Measurements from ENCODE around the gene TSR2.
"Not testable (repeated sequence)": the region's sequence is repeated elsewhere in the genome, so short reads cannot be mapped to it uniquely, and the experiment has no call there.

Gene TSR2

GRCh38 chrX:54473993-54474859, 34.0 kb downstream of the TSR2 start:
- no peak for DNase-seq

GRCh38 chrX:54479136-54480111, 39.2 kb downstream of the TSR2 start:
- no peak for DNase-seq

DNA sequence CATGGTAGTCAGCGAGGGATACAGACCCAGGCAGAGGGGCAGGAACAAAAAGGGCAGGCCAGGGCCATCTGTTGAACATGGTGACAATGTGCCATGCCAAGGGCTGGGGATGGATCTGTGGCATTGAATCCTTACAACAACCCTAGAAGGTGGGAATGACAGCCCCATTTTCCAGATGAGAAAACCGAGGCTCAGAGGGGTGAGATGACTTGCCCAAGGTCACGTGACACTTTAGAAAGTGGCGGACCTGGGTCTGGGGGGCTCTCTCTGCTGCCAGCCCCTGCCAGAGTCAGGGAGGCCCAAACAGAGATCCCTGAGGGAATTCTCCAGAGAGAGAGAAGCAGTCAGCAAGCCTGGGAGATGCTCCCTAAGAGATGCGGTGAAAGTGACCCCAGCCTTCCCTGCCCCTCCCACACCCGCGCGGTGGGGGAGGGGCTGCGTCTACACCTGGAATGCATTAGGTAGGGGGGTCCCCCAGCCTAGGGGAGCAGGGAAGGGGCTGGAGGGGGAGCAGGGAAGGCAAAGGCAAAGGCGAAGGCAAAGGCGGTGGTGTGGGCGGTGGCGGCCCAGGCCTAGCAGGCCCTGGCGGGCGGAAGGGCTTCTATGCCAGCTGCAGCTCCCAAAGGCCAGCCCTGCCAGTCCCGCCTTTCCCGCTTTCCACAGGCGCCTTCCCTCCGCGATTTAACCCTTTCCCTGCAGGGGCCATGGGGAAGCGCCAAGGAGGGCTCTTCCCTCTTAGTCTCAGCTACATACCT, 42.8 kb downstream of the TSR2 start:
- no peak for DNase-seq

- no peak for DNase-seq
Measured at GRCh38 chrX:54483946-54484345, 43.7 kb downstream of the TSR2 start.

GRCh38 chrX:54484666-54485065, 44.5 kb downstream of the TSR2 start:
- no peak for DNase-seq

DNA sequence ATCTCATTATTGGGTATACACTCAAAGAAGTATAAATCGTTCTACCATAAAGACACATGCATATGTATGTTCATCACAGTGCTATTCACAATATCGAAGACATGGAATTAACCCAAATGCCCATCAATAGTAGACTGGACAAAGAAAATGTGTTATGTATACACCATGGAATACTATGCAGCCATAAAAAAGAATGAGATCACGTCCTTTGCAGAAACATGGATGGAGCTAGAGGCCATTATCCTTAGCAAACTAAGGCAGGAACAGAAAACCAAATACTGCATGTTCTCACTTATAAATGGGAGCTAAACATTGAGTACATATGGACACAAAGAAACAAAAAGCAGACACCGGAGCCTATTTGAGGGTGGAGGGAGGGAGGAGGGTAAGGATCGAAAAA, 49.6 kb downstream of the TSR2 start:
- not testable (repeated sequence) for DNase-seq

- DNase-seq, result no peak
Measured at GRCh38 chrX:54492340-54492739, 52.1 kb downstream of the TSR2 start.

- DNase-seq, result no peak
Measured at GRCh38 chrX:54494166-54494988, 54.2 kb downstream of the TSR2 start.
